ENCODE measurements around the gene LDLRAD4.

Gene LDLRAD4

GRCh38 chr18:13372531-13372951, 154.0 kb downstream of the LDLRAD4 start:
- H3K9me3 ChIP-seq (ENCODE audit: control insufficient read depth, low read length) = no peaks in the 10 kb centered on the region
- H3K79me2 ChIP-seq = peaks cover 4% of the 10 kb centered on the region
- H2AFZ ChIP-seq = no peak overlapping the region
- no peak overlapping the region for H3K27ac ChIP-seq
- H3K9ac ChIP-seq = no peak overlapping the region
- no peak overlapping the region for H3K4me2 ChIP-seq (ENCODE audit: low read length)
- H3K4me1 ChIP-seq = no peaks in the 10 kb centered on the region
- H3K36me3 ChIP-seq (ENCODE audit: control insufficient read depth, insufficient read depth, low read length) = no peaks in the 10 kb centered on the region
- H3K4me3 ChIP-seq (ENCODE audit: low read depth, low read length) = no peak overlapping the region
- no peak for TF ChIP-seq CTCF (IDR thresholded peaks at IDR 0.05)
- H3K27me3 ChIP-seq (ENCODE audit: control insufficient read depth, insufficient read depth, low read length) = no peaks in the 10 kb centered on the region

GRCh38 chr18:13374096-13374467, 155.5 kb downstream of the LDLRAD4 start:
- TF ChIP-seq CTCF (IDR thresholded peaks at IDR 0.05) = no peak
- Histone ChIP-seq H3K27ac (no peak overlapping the region), H3K4me3 (ENCODE audit: low read depth, low read length) (no peak overlapping the region), H3K4me1 (peaks cover under 1% of the 10 kb centered on the region), H3K9ac (no peak overlapping the region), H2AFZ (no peak overlapping the region), H3K79me2 (peaks cover 2% of the 10 kb centered on the region), H3K4me2 (ENCODE audit: low read length) (no peak overlapping the region), H3K36me3 (ENCODE audit: control insufficient read depth, insufficient read depth, low read length) (no peaks in the 10 kb centered on the region), H3K27me3 (ENCODE audit: control insufficient read depth, insufficient read depth, low read length) (no peaks in the 10 kb centered on the region), H3K9me3 (ENCODE audit: control insufficient read depth, low read length) (no peaks in the 10 kb centered on the region)

- Histone ChIP-seq H2AFZ (no peak overlapping the region), H3K9me3 (ENCODE audit: control insufficient read depth, low read length) (no peaks in the 10 kb centered on the region), H3K27me3 (ENCODE audit: control insufficient read depth, insufficient read depth, low read length) (no peaks in the 10 kb centered on the region), H3K4me3 (ENCODE audit: low read depth, low read length) (no peak overlapping the region), H3K4me1 (peaks cover 5% of the 10 kb centered on the region), H3K36me3 (ENCODE audit: control insufficient read depth, insufficient read depth, low read length) (no peaks in the 10 kb centered on the region), H3K9ac (no peak overlapping the region), H3K79me2 (no peaks in the 10 kb centered on the region), H3K27ac (no peak overlapping the region), H3K4me2 (ENCODE audit: low read length) (no peak overlapping the region)
- no peak for TF ChIP-seq CTCF (IDR thresholded peaks at IDR 0.05)
Measured at GRCh38 chr18:13374468-13375301, 156.1 kb downstream of the LDLRAD4 start.

GRCh38 chr18:13375302-13376255, 157.0 kb downstream of the LDLRAD4 start:
- Histone ChIP-seq H2AFZ (no peak overlapping the region), H3K36me3 (ENCODE audit: control insufficient read depth, insufficient read depth, low read length) (no peaks in the 10 kb centered on the region), H3K27ac (no peak overlapping the region), H3K4me2 (ENCODE audit: low read length) (no peak overlapping the region), H3K9ac (no peak overlapping the region), H3K4me3 (ENCODE audit: low read depth, low read length) (no peak overlapping the region), H3K27me3 (ENCODE audit: control insufficient read depth, insufficient read depth, low read length) (no peaks in the 10 kb centered on the region), H3K9me3 (ENCODE audit: control insufficient read depth, low read length) (no peaks in the 10 kb centered on the region), H3K4me1 (peaks cover 5% of the 10 kb centered on the region), H3K79me2 (no peaks in the 10 kb centered on the region)
- TF ChIP-seq CTCF (IDR thresholded peaks at IDR 0.05) = no peak
